GM19324 (cell line): ENCODE measurements around the gene AP5M1.
"Not testable (repeated sequence)": the region's sequence is repeated elsewhere in the genome, so short reads cannot be mapped to it uniquely, and the experiment has no call there.

Source experiments
- ATAC-seq: cut with Tn5 transposase; IDR thresholded peaks from one replicate; pipeline ENCODE4 v1.9.1; 2021; ENCODE audit warnings: mild to moderate bottlenecking, moderate library complexity; ENCODE audit not compliant: unreplicated experiment, low FRiP score

AP5M1 gene

GRCh38 chr14:57290751-57291150, 22.0 kb downstream of the AP5M1 start:
- no peak for ATAC-seq

GRCh38 chr14:57291692-57292647, 23.2 kb downstream of the AP5M1 start:
- ATAC-seq: no peak

- no peak for ATAC-seq
Measured at GRCh38 chr14:57293866-57294837, 25.4 kb downstream of the AP5M1 start.

- no peak for ATAC-seq
Measured at GRCh38 chr14:57295239-57295638, 26.5 kb downstream of the AP5M1 start.

DNA sequence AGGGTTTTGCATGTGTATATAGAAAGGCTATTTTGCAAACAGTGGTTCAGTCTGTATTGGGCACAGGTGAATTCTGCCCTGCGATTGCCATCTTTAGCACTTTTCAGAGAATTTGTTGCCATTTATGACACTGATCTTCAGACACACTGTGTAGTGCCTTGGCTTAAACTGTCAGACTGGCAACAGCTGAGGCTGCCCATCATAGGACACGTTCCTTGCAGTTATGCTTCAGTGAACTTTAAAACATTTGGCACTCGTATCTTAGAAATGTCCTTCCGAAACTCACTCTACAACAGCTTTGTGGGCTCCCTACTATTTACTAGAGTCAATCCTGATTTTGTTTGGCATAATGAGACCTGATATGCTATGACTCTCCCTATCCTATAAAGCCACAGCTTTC, 29.1 kb downstream of the AP5M1 start:
- no peak for ATAC-seq

DNA sequence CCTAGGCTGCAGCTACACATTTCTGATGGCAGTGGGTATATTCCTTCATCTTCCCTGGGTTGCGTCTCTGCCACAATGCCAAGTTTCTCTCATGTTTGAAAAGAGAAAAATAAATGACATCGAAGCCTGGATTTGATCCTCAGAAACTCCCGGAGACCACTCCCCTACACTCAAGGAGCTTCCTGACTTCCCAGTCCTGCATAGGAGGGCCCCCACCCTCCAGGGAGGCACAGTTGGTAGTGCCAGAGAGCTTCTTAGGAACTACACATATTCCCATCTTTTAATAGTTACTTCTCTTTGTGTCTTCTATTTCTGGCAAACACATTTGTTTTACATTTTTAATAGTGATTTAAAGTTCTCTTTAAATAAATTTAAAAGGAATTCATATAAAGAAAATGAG, 30.7 kb downstream of the AP5M1 start:
- ATAC-seq: no peak

DNA sequence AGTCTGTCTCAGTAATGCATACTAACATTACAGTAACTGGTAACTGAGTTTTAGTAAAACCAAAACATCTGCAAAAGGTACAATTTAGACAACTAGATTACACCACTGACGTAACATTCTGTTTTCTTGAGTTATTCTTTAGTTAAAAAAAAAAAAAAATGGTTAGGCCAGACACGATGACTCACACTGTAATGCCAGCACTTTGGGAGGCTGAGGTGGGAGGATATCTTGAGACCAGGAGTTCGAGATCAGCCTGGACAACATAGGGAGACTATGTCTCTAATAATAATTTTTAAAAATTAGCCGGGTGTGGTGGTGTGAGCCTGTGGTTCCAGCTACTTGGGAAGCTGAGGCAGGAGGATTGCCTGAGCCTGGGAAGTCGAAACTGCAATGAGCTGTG, 34.1 kb downstream of the AP5M1 start:
- ATAC-seq: no peak

DNA sequence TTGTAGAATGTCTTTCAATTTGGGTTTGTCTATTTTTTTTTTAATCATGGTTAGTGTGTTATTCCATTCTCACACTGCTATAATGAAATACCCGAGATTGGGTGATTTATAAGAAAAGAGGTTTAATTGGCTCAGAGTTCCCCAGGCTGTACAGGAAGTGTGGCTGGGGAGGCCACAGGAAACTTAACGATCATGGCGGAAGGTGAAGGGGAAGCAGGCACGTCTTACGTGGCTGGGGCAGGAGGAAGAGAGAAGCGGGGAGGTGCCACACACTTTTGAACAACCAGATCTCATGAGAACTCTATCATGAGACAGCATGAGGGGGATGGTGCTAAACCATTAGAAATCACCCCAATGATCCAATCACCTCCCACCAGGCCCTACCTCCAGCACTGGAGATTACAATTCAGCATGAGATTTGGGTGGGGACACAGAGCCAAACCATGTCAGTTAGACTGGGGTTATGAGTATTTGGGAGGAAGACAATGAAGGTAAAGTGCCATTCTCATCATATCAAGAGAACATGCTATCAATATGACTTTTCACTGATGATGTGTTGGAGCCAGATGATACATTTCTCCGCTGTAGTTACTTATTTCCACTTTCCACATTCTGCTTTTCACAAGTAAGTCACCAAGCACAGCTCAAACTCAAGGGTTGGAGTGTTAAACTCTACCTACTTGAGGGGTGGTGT, 45.8 kb downstream of the AP5M1 start:
- ATAC-seq: no peak

GRCh38 chr14:57317248-57317833, 48.6 kb downstream of the AP5M1 start:
- ATAC-seq: peak; percentile 62

DNA sequence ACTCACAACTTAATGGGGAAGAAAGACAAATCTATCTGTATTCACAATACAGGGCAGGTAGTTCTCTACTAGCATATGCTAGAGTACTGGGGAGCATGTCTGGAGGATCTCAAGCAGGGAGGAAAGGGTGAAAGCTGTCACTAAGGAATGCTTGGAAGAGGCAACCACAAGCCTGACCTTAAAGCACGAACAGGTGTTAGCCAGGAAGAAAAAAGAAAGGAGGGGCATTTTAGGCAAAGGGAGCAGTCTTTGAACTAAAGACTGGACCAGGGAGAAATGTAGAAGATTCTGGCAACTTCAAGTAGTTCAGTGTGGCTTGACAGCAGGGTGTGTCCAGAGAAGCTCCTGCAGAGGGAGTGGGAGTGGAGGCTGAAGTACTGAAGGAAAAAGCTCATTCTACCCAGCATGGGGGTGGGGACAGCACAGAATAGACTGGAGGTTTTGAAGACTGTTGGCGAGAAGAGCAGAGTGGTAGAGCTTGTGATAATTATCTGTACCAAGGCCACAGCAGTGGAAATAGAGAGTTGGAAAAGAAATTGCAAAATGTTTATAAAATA, 50.9 kb downstream of the AP5M1 start:
- no peak for ATAC-seq

DNA sequence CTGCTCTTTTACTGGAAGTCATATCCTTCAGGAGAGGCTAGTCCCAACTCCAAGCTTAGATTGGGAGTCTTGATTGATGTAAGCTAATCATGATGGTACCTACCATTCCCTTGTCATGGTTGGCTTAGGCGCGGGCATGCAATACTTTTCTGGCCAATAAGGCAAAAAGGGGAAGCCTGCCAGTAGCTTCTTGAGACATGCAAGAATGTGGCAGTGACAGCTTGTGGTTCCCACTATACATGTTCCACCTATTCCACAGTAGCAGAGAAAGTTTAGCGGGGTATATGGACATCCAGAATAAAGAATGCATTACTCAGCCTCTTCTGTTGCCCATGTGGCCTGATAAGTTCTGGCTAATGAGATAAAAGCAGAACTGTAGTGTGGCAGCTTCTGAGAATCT, 55.0 kb downstream of the AP5M1 start:
- ATAC-seq: no peak

- peak; percentile 59 for ATAC-seq
Measured at GRCh38 chr14:57326253-57326652, 57.5 kb downstream of the AP5M1 start.

- ATAC-seq: no peak
Measured at GRCh38 chr14:57329833-57330232, 61.1 kb downstream of the AP5M1 start.

DNA sequence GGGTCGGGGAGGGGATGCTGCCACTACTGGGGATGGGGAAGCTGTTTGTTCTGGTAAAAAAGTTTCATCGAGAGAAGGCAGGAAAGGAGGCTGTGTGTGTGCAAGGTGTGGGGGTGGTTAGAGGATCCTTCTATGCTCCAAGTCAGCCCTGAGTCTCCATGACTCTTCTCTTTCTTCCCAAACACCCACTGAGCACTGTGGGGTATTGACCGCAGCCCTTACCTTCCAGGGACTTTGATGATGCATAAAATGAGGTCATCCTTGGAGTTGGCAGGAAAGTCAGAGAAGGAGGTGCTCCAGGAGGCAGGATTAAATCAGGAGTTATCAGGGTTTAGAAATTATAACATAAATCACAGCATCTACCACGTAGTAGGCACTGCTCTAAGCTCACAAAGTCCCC, 63.7 kb downstream of the AP5M1 start:
- not testable (repeated sequence) for ATAC-seq

DNA sequence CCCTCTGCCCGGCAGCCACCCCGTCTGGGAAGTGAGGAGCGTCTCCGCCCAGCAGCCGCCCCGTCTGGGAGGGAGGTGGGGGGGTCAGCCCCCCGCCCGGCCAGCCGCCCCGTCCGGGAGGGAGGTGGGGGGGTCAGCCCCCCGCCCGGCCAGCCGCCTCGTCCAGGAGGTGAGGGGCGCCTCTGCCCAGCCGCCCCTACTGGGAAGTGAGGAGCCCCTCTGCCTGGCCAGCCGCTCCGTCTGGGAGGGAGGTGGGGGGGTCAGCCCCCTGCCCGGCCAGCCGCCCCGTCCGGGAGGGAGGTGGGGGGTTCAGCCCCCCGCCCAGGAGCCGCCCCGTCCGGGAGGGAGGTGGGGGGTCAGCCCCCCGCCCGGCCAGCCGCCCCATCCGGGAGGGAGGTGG, 65.0 kb downstream of the AP5M1 start:
- not testable (repeated sequence) for ATAC-seq

DNA sequence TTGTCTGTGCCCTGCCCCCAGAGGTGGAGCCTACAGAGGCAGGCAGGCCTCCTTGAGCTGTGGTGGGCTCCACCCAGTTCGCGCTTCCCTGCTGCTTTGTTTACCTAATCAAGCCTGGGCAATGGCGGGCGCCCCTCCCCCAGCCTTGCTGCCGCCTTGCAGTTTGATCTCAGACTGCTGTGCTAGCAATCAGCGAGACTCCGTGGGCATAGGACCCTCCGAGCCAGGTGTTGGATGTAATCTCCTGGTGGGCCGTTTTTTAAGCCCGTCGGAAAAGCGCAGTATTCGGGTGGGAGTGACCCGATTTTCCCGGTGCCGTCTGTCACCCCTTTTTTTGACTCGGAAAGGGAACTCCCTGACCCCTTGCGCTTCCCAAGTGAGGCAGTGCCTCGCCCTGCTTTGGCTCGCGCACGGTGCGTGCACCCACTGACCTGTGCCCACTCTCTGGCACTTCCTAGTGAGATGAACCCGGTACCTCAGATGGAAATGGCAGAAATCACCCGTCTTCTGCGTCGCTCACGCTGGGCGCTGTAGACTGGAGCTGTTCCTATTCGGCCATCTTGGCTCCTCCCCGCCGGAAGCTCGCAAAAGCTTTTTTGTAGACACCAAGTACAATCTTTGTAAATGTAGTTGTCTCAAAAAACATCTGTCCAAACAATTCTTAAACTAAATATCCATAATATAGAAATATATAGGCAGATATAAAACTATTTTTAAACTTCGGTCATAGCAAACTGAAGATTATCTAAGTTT, 75.0 kb downstream of the AP5M1 start:
- ATAC-seq: not testable (repeated sequence)

- ATAC-seq: no peak
Measured at GRCh38 chr14:57345106-57345505, 76.3 kb downstream of the AP5M1 start.

GRCh38 chr14:57346741-57347140, 78.0 kb downstream of the AP5M1 start:
- no peak for ATAC-seq
